Glutamatergic neuron (in vitro differentiated cells): ENCODE results near the gene WDR20. TPM values are rescaled to one million over a fixed set of nuclear protein-coding genes. Genes with fewer than 3 reads are reported as not detected.

Source experiments
- DNase-seq: peaks from one replicate; pipeline ENCODE4 v3.0.0; 2022
- H3K27ac Mint-ChIP-seq: one replicate; pipeline ENCODE4 v1.8.0; 2020; ENCODE audit warnings: mild to moderate bottlenecking, mixed read lengths, inconsistent platforms; ENCODE audit not compliant: unreplicated experiment
- H3K27me3 Mint-ChIP-seq: one replicate; pipeline ENCODE4 v1.8.0; 2020; ENCODE audit warnings: mild to moderate bottlenecking, moderate library complexity, mixed read lengths, inconsistent platforms; ENCODE audit not compliant: unreplicated experiment
- H3K36me3 Mint-ChIP-seq: one replicate; pipeline ENCODE4 v1.8.0; 2020; ENCODE audit warnings: mild to moderate bottlenecking, mixed read lengths, inconsistent platforms; ENCODE audit not compliant: unreplicated experiment
- H3K4me1 Mint-ChIP-seq: one replicate; pipeline ENCODE4 v1.8.0; 2020; ENCODE audit warnings: mild to moderate bottlenecking, low read depth, mixed read lengths, inconsistent platforms; ENCODE audit not compliant: unreplicated experiment
- H3K4me3 Mint-ChIP-seq: one replicate; pipeline ENCODE4 v1.8.0; 2020; ENCODE audit warnings: mild to moderate bottlenecking, mixed read lengths, inconsistent platforms; ENCODE audit not compliant: unreplicated experiment
- H3K9me3 Mint-ChIP-seq: one replicate; pipeline ENCODE4 v1.8.0; 2020; ENCODE audit warnings: mild to moderate bottlenecking, moderate library complexity, mixed read lengths, inconsistent platforms; ENCODE audit not compliant: unreplicated experiment
- CTCF ChIP-seq: fragments of 200-600 bp; sonication (generic); IDR thresholded peaks from one replicate; pipeline ENCODE4 v1.5.0; 2021; ENCODE audit not compliant: partially characterized antibody, unreplicated experiment
- total RNA-seq: library from RNA; stranded (reverse); fragmentation: NEBNext Ultra II Directional; extraction: Animal tissue kit (Norgen Biotek cat#: 25700); gene quantifications from one replicate; pipeline ENCODE4 v1.2.1, GENCODE V29; 2021; ENCODE audit not compliant: unreplicated experiment

Gene WDR20
- total RNA-seq, 1 donor from 2014 or later, result 38.1 TPM

DNA sequence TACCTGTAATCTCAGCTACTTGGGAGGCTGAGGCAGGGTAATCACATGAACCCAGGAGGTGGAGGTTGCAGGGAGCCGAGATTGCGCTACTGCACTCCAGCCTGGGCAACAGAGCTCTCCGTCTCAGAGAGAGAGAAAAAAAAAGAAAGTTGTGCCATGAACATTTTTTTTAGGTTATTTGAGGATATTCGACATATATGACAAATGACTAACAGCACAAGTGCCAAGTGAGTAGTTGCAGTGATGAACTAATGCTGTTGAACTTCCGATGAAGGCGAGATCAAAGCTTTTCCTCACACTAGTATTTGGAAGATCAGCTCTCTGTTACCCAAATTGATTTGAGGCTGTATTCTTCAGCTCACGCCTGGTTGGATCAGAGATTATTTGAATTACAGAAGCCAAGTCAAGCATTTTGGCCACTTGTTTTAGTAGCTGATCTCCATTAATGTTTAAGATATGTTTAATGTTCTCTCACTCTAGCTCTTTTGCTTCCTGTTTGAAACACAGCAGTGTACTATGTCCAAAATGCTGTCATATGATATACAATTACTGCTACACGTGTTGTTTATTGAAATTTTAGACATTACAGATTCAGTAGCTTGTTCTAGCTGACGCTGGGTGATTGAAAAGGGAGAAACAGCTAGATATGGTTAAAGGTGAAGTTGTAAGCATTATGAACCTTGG, 43.4 kb downstream of the WDR20 start:
- peaks cover 2% of the 10 kb centered on the region for H3K9me3 Mint-ChIP-seq
- DNase-seq, result no peak
- no peak for TF ChIP-seq CTCF
- peak overlapping the region; percentile 93 for H3K27ac Mint-ChIP-seq
- no peaks in the 10 kb centered on the region for H3K36me3 Mint-ChIP-seq
- H3K27me3 Mint-ChIP-seq, result no peaks in the 10 kb centered on the region
- H3K4me3 Mint-ChIP-seq, result peak overlapping the region; percentile 56
- H3K4me1 Mint-ChIP-seq, result peaks cover 68% of the 10 kb centered on the region

DNA sequence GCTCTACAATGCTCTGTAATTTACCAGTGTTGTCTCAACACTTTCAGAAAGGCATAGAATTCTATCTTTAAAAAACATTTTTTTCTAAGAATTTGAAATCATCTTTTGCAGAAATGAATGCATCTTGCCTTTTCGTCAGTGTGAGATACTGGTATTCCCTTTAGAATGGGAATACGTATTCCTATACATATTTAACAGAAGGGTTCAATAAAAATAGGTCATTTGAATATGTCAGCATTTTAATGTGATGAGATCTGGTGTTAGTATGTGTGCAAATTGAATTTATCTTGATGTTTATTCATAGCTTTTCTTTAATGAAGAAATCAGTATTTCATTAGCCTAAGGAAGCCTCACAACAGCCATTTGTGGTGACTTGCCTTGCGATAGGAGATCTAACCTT, 44.2 kb downstream of the WDR20 start:
- peak overlapping the region; percentile 43 for H3K4me3 Mint-ChIP-seq
- H3K27me3 Mint-ChIP-seq, result no peaks in the 10 kb centered on the region
- no peaks in the 10 kb centered on the region for H3K36me3 Mint-ChIP-seq
- no peak for DNase-seq
- peak overlapping the region; percentile 93 for H3K27ac Mint-ChIP-seq
- H3K9me3 Mint-ChIP-seq, result peaks cover 2% of the 10 kb centered on the region
- no peak for TF ChIP-seq CTCF
- H3K4me1 Mint-ChIP-seq, result peaks cover 62% of the 10 kb centered on the region

GRCh38 chr14:102184316-102185035, 44.8 kb downstream of the WDR20 start:
- TF ChIP-seq CTCF, result peak; percentile 22
- DNase-seq, result peak; percentile 72
- Mint-ChIP-seq H3K36me3 (no peaks in the 10 kb centered on the region), H3K4me3 (peak overlapping the region; percentile 43), H3K9me3 (peaks cover 2% of the 10 kb centered on the region), H3K27me3 (no peaks in the 10 kb centered on the region), H3K27ac (peak overlapping the region; percentile 93), H3K4me1 (peaks cover 61% of the 10 kb centered on the region)

DNA sequence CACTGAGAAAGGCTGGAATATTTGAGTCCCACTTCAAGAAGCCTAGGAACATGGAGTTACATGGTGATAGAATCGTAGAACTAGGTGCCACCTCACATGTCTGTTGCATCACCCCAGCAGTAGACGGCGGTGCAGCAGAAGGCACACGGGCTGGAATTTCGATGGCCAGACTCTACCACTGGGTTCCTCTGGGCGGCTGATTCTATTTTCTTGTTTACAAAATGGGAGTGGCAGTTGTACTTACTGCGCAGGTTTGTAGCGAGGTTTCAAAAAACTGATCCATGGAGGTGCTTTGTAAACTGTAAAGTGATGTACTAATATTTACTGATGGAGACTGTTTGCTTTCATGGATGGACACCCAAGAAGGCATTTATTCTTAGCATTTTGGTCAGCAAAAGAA, 45.7 kb downstream of the WDR20 start:
- Mint-ChIP-seq H3K9me3 (peaks cover 2% of the 10 kb centered on the region), H3K4me3 (peak overlapping the region; percentile 22), H3K27me3 (no peaks in the 10 kb centered on the region), H3K27ac (peak overlapping the region; percentile 93), H3K36me3 (no peaks in the 10 kb centered on the region), H3K4me1 (peaks cover 60% of the 10 kb centered on the region)
- no peak for TF ChIP-seq CTCF
- no peak for DNase-seq

GRCh38 chr14:102187044-102187443, 47.3 kb downstream of the WDR20 start:
- TF ChIP-seq CTCF, result no peak
- peaks cover 58% of the 10 kb centered on the region for H3K4me1 Mint-ChIP-seq
- H3K27ac Mint-ChIP-seq, result peak overlapping the region; percentile 71
- H3K36me3 Mint-ChIP-seq, result no peaks in the 10 kb centered on the region
- H3K4me3 Mint-ChIP-seq, result peak overlapping the region; percentile 19
- peaks cover 7% of the 10 kb centered on the region for H3K9me3 Mint-ChIP-seq
- DNase-seq, result no peak
- H3K27me3 Mint-ChIP-seq, result no peaks in the 10 kb centered on the region
